Measurements from ENCODE around the gene KCNQ1.

- TF ChIP-seq CTCF (IDR thresholded peaks at IDR 0.05) (no peak), POLR2AphosphoS5 (IDR thresholded peaks at IDR 0.05) (no peak)
These were observed 332.6 kb downstream of the KCNQ1 start for GRCh38 chr11:2777386-2777785.
